Measurements from ENCODE around the gene CMTM7.
A peak's percentile ranks its signal among the peaks of the same experiment; 100 is the strongest.

Gene CMTM7, protein sequence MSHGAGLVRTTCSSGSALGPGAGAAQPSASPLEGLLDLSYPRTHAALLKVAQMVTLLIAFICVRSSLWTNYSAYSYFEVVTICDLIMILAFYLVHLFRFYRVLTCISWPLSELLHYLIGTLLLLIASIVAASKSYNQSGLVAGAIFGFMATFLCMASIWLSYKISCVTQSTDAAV

GRCh38 chr3:32391643-32392535 is at the start of gene CMTM7:
Gene CMTM7, plus strand, starts transcription at chr3:32391853. Its CDS starts 54 bp downstream, at chr3:32391907.
- DNase-seq = peak; percentile 54

DNA sequence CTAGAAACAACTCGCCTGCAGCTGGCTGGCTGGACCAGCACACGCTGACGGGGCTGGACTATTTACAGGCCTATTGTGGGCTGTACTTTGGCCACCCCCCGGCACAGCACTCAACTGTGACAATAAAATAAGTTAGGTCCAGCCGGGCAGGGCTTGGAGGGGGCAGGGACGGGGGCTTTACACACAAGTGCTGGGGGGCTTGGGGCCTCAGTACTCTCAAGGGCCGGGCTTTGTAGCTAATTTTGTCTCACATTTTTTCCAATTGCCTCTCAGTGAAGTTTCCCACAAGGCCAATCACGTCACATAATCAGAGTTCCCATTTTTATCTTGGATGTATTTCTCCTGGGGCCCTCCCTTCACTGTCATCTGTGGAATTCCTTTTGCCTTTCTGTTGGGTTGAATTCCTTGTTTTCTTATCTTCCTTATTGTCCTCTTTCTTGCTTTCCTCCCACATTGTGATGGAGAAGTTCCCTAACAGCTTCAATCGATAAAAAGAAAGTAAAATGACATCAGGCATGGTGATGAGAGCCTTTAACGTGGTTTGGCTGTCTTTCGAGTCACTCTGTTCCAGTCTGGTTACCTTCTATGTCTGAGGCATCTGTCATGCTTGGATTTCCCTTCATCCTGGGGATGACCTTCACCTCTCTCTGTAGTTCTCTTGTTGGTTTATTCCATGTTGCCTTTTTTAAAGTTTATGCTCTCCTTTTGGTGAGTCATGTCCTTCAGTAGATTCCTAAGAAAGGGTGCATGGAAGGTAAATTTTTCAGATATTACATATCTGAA is 44.1 kb upstream of the CMTM7 start:
- DNase-seq = no peak

- no peak for DNase-seq
Measured at GRCh38 chr3:32349184-32349583, 42.5 kb upstream of the CMTM7 start.

GRCh38 chr3:32352563-32352962 is 39.1 kb upstream of the CMTM7 start:
- DNase-seq = no peak

GRCh38 chr3:32353351-32353750 is 38.3 kb upstream of the CMTM7 start:
- no peak for DNase-seq

- no peak for DNase-seq
Measured at GRCh38 chr3:32354362-32354778, 37.3 kb upstream of the CMTM7 start.

- no peak for DNase-seq
Measured at GRCh38 chr3:32355751-32356291, 35.8 kb upstream of the CMTM7 start.

DNA sequence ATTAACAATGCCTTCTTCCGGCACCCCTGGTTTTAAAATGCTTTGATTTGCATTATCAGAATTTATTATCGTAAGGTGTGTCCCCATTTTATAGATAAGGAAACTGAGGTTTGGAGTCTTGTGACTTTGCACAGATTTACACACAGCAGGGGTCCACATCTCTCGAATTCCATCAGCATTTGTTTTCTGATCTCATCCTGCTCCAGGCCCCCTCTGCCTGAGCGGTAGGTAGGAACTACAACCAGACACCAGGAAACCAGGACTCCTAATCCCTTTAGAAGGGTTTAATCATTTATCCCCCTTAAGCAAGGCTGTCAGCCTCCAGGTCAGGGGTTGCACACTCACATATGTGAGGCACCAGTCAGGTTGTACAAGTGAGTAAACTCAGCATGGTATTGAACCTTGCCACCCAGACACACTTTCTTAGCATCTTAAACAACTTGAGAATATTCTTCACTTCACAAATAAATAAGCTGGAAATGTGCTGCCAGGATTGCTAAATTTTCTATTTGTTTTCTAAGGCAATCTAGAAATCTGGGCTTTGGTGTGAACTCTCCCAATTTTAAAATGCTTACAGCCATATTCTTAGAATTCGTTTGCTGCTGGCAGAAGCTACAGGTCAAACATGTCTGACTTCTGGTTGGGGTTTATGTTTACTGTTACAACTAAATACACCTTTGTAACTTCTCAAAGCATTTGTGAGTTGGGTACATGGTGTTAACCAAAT is 31.7 kb upstream of the CMTM7 start:
- DNase-seq = no peak

- no peak for DNase-seq
Measured at GRCh38 chr3:32360493-32360827, 31.2 kb upstream of the CMTM7 start.

GRCh38 chr3:32366638-32367397 is 24.8 kb upstream of the CMTM7 start:
- no peak for DNase-seq

DNA sequence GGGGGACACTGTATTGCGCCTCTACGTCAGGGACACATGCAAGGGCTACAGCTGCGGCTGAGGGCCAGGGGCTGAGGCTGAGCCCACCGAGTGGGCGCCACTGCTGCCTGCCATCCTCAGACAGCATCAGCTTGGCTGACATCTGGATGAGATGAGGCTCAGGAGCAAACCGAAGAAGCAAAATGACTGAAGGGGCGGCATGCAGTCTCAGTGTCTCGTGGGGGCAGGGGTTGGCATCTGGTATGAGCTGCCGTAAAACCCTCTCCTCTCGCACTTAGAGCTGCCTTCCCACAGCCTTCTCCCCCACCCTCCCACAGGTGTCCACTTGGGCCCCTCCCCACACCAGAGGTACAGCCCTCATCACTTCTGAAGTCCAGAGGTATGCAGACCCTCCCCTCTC is 24.2 kb upstream of the CMTM7 start:
- no peak for DNase-seq

GRCh38 chr3:32371461-32372212 is 20.0 kb upstream of the CMTM7 start:
- no peak for DNase-seq

GRCh38 chr3:32372213-32372490 is 19.5 kb upstream of the CMTM7 start:
- DNase-seq = no peak

DNA sequence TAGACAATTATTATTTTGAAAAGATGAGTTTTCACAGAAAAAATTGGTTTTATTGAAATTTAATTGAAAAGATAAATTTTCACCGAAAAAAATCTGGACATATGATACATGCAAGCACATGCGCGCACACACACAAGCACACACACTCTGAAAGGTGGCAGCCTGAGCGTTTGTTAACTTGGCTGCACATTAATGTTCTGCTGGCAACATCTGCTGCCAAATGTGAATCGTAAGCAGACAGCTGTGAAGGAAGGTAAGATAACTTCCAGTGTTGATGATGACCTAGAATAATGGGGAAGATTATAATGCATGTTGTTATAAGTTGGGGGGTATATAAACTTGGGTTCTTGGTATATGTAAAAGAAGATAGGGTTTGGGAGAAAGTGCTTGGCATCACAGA is 18.4 kb upstream of the CMTM7 start:
- DNase-seq = no peak

DNA sequence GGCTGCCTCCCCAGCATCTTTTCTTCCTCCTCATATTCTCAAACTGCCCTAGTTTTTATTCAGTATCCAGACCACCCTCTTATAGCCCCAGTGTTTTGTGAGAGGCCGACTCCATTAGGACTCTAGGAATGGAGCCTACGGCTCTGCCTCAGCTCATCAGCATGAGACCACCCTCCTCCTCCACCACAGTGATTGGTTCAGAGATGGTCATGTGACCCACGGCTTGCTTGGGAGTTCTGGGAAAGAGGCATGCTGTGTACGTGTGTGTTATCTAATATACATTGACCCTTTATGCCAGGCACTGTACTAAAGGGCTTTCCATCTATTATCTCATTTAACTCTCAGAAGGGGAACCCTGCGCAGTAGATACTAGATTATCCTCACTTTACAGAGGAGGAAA is 17.8 kb upstream of the CMTM7 start:
- no peak for DNase-seq

DNA sequence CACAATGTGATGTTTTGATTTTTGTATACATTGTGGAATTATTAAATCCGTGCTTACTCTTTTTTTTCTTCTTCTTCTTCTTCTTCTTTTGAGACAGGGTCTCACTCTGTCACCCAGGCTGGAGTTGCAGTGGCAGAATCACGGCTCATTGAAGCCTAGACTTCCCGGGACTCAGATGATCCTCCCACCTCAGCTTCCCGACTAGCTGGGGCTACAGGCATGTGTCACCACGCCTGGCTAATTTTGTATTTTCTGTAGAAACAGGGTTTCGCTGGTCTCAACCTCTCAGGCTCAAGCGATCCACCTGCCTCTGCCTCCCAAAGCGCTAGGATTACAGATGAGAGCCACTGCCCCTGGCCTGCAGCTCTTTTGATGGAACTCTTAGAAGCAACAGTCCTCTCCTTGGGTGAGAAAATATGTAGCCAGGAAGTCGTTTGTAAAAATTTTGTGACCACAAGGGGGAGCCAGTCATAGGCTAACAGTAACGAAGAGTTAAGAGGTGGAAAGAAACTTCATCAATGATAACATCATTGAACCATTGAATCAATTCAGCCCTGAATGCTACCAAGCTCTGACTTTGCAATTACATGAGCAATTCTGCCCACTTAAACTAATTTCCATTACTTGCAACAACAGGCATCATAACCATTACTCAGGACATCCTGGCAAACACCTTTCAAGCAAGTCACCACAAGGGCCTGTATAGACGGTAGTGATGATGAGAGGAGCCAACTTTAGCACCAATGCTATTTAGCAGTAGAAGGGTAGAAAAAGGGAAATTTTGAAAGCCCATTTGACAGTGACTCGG is 16.7 kb upstream of the CMTM7 start:
- peak; percentile 62 for DNase-seq

- no peak for DNase-seq
Measured at GRCh38 chr3:32375596-32375930, 16.1 kb upstream of the CMTM7 start.

DNA sequence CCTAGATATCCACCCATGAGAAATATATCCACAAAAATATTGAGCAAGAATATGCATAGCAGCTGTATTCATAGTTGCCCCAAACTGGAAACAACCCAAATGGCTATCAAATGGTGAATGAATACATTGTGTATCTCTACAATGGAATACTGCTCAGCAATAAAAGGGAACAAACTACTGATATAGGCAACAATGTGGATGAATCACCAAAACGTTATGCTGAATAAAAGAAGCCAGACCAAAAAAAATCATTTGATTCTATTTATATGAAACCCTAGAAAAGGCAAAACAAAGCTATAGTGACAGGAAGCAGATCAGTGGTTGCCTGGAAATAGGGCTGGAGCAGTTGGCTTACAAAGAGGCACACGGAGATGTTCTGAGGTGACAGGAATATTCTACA is 15.5 kb upstream of the CMTM7 start:
- no peak for DNase-seq

DNA sequence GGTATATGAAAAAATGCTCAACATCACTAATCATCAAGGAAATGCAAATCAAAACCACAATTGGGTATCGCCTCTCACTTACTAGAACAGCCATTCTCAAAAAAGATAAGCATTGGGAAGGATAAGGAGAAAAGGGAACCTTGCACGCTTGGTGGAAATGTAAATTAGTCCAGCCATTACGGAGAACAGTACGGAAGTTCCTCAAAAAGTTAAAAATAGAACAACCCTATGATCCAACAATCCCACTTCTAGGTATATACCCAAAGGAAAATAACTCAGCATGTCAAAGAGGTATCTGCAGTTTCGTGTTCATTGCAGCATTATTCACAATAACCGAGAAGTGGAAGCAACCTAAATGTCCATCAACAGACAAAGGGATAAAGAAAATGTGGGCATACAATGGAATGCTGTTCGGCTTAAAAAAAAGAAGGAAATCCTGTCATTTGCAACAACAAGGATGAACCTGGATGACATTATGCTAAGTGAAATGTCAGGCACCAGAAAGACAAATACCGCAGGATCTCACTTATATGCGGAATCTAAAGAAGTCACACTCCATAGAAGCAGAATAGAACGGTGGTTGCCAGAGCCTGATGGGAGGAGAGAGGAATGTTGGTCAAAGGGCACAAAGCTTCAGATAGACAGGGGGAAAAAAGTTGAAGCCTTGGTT is 11.7 kb upstream of the CMTM7 start:
- DNase-seq = no peak

DNA sequence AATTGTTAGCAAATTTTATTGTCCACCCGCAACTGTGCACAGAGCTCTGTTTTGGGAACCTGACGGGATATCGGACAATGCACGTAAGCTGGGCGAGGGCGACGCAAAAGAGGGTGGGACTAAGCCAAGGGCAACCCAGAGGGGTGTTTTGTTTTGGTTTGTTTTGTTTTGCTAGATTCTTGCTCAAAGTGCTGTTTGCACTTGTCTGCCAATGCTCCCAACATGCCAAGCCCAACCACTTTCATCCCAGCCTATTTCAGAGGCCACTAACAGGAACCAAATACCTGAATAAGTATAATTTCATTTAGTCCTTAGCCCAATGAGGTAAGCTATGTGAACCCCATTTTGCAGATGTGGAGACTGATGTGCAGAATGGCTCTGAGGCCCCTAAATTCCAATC is 9.7 kb upstream of the CMTM7 start:
- DNase-seq = no peak
